Kasumi-1 (cell line): Measurements from ENCODE around the gene NFXL1.
A peak's percentile ranks its signal among the peaks of the same experiment; 100 is the strongest.

Experiments
- DNase-seq, 2 experiments: peaks; one replicate each; lab custom pipeline; 2025; lab: John Stamatoyannopoulos, UW

The NFXL1 gene

DNA sequence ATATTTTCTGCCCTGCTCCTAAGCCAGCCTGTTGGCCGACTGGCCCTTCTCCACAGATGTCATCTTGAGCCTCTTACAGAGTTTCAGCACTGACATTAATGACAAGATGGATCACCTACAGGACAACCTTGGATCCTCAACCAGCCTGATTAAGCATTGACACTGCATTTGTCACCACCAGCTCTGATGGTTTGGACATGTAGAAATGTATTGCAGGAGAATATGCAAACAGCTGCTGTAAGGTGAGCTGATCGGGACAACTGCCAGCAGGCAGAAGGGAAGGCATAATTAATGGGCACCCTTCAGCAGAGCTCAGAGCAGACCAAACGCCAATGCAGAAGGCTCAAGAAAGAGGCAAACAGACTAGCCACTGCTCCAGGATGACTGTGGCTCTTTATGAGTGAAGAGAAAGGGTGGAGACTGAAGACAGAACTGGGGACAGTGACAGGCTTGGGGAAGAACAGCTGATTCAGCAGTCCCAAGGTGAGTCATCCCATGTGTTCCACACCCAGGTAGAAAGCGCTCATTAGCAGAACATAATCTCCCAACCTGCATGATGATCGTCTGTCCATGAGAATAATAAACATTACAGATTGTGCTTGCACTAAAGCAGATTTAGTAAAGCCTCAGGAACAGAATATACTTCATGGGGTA lies 83.2 kb downstream of the NFXL1 start:
- no peak for DNase-seq

- DNase-seq: no peak
These were observed 83.9 kb downstream of the NFXL1 start for GRCh38 chr4:47830265-47831025.

GRCh38 chr4:47829438-47829837 lies 84.9 kb downstream of the NFXL1 start:
- no peak for DNase-seq

- peak; percentile 75 to 78 for DNase-seq
These were observed 86.9 kb downstream of the NFXL1 start for GRCh38 chr4:47827343-47828047.

GRCh38 chr4:47824840-47825239 lies 89.5 kb downstream of the NFXL1 start:
- no peak for DNase-seq

DNA sequence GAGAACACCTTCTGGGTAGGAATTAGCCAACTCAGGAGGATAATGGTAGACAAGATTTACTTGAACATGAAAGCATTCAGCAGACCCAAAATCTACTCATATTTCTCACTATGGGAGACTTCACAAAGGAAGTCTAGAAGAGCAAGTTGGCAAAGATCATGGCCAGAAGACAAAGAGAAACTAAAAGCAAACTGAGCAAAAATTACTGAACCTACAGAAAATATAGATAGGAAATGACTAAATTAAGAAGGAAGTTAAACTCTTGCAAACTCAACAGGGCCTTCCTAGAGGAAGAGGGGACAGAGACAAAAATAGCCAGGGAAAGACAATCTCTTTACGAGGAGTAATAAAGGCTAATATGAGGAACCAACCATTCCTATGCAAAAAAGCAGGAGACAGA lies 95.2 kb downstream of the NFXL1 start:
- DNase-seq: peak; percentile 78

DNA sequence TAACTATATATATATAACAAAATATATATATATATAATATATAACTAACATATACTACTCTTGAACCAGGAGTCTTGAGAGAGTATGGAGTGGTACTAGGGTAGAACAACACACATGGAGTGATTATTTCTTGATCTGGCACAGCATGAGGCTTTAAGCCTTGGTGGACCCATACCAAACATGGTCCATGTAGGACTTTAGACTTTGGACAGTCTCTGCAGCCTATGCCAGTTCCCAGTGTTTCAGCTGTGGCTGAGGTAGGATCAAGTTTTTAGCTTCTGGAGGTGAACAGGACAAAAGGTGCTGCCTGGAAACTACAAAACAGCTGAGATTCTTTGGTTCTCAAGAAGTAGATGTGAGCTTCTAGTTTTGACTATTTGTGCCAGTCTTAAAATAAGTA lies 97.1 kb downstream of the NFXL1 start:
- DNase-seq: no peak

DNA sequence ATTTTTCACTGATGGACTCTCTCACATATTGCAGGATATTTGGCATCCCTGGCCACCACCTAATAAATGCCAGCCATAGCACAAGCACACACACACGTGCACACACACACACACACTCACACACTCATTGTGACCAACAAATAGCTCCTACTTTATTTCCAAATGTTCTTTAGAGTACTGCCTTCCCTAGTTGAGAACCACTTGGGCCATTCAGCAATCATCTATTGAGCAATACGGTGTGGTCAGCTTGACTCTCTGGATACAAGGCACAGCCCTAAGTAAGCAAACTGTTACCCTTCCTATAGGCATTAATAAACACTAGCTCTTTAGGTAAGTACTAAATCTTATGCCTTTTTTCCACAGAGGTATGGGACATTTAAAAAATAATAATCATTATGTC lies 97.6 kb downstream of the NFXL1 start:
- no peak for DNase-seq

GRCh38 chr4:47814618-47815295 lies 99.6 kb downstream of the NFXL1 start:
- DNase-seq: no peak

GRCh38 chr4:47809654-47810203 lies 104.7 kb downstream of the NFXL1 start:
- no peak for DNase-seq

DNA sequence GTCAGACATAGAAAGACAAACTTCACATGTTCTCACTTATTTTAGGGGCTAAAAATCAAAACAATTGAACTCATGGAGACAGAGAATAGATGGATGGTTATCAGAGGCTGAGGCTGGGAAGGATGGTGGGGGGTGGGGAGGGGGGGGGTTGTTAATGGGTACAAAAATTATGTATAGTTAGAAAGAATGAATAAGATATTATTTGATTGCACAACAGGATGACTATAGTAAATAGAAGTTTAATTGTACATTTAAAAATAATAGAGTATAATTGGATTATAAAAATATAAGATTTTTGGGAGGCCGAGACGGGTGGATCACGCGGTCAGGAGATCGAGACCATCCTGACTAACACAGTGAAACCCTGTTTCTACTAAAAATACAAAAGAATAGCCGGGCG lies 109.8 kb downstream of the NFXL1 start:
- DNase-seq: no peak

DNA sequence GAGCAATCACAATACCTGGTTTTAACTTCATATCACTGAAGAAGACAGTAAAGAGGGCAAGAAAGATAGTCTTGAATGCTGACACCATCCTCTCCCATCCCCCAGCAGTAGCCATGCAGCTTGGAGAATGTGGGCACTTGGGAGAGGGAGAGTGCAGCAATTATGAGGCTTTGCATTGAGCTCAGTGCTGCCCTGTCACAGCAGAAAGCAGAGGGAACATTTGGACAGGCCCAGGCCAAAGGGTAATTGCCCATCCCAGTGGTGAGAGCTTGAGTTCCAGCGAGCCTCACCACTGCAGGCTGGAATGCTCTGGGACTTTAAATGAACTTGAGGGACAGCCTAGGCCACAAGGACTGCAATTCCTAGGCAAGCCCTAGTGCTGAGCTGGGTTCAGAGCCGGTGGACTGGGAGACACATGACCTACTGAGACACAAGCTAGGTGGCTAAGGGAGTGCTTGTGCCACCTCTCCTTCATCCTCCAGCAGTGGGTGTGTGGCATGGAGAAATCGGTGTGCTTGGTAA lies 112.8 kb downstream of the NFXL1 start:
- no peak for DNase-seq

DNA sequence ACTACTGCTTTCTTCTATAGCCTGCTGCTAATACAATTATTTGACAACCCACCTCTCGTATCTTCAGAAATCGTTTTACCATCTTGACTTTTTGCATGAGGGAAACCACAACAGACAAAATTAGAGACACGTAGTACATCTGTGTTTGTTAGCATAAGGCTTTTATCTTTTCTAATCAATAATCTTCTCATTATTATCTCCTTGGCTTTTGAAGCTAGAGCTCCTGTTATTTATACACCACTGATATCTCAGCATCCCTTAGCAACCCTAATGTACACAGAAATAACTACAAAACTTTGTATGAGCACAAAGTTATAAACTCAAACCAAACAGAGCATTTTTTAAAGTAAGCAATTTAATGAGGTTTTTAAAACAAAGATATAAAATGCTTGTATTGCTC lies 116.2 kb downstream of the NFXL1 start:
- DNase-seq: no peak
